Measurements from ENCODE around the gene ENAM. TPM values are rescaled to one million over a fixed set of nuclear protein-coding genes. Genes with fewer than 3 reads are reported as not detected.

The ENAM gene, protein sequence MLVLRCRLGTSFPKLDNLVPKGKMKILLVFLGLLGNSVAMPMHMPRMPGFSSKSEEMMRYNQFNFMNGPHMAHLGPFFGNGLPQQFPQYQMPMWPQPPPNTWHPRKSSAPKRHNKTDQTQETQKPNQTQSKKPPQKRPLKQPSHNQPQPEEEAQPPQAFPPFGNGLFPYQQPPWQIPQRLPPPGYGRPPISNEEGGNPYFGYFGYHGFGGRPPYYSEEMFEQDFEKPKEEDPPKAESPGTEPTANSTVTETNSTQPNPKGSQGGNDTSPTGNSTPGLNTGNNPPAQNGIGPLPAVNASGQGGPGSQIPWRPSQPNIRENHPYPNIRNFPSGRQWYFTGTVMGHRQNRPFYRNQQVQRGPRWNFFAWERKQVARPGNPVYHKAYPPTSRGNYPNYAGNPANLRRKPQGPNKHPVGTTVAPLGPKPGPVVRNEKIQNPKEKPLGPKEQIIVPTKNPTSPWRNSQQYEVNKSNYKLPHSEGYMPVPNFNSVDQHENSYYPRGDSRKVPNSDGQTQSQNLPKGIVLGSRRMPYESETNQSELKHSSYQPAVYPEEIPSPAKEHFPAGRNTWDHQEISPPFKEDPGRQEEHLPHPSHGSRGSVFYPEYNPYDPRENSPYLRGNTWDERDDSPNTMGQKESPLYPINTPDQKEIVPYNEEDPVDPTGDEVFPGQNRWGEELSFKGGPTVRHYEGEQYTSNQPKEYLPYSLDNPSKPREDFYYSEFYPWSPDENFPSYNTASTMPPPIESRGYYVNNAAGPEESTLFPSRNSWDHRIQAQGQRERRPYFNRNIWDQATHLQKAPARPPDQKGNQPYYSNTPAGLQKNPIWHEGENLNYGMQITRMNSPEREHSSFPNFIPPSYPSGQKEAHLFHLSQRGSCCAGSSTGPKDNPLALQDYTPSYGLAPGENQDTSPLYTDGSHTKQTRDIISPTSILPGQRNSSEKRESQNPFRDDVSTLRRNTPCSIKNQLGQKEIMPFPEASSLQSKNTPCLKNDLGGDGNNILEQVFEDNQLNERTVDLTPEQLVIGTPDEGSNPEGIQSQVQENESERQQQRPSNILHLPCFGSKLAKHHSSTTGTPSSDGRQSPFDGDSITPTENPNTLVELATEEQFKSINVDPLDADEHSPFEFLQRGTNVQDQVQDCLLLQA
- total RNA-seq (2014; rRNA removed; shearing (Covaris generic)) (not detected in 2 replicates), polyA plus RNA-seq (2016; fragmentation: Nextera tagmentation; extraction: Ambion mirVana) (not detected in 2 replicates)
- long read RNA-seq: 0 reads

DNA sequence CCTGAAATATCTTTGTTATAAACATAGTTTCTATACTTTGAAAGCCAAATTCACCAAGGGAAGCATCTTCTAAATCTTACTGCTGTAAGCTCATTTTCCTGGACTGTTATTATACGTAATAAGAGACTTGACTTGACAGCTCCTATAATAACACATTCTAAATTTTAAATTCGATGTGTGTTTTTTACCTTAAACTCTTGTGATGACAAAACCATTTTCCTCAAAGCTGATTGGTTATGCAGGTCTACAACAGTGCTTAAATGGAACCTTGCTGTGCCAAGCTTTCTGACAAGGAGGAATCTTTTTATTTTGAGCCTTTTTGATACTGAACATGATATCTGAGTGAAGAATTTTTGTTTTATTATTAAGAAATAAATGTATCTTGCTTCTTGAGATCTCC, at the start of gene ENAM:
Gene ENAM (plus strand): TSS at position 301 of the 400 bp plus-strand sequence. CDS start 757 bp downstream, outside the sequence.
- H2AFZ ChIP-seq: peak within 1 kb of the TSS; percentile 29; the same call in 1 of the 2 replicates
- no peak within 1 kb of the TSS for H3K27ac ChIP-seq (ENCODE audit: low read depth)
- no peak for TF ChIP-seq STAT1 (IDR thresholded peaks at IDR 0.05; ENCODE audit: unreplicated experiment)
- TF ChIP-seq, protein P1, sequence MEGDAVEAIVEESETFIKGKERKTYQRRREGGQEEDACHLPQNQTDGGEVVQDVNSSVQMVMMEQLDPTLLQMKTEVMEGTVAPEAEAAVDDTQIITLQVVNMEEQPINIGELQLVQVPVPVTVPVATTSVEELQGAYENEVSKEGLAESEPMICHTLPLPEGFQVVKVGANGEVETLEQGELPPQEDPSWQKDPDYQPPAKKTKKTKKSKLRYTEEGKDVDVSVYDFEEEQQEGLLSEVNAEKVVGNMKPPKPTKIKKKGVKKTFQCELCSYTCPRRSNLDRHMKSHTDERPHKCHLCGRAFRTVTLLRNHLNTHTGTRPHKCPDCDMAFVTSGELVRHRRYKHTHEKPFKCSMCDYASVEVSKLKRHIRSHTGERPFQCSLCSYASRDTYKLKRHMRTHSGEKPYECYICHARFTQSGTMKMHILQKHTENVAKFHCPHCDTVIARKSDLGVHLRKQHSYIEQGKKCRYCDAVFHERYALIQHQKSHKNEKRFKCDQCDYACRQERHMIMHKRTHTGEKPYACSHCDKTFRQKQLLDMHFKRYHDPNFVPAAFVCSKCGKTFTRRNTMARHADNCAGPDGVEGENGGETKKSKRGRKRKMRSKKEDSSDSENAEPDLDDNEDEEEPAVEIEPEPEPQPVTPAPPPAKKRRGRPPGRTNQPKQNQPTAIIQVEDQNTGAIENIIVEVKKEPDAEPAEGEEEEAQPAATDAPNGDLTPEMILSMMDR (conservative IDR thresholded peaks at IDR 0.05; ENCODE audit: low read depth in 2 of 2): no peak
- TF ChIP-seq ZNF331 (CRISPR knock-in tag; IDR thresholded peaks at IDR 0.05; ENCODE audit: low read depth): no peak
- TF ChIP-seq ZNF114 (CRISPR knock-in tag; IDR thresholded peaks at IDR 0.05): no peak
- no peak for TF ChIP-seq EZH2phosphoT487 (IDR thresholded peaks at IDR 0.05; ENCODE audit: unreplicated experiment)
- TF ChIP-seq, protein P2, sequence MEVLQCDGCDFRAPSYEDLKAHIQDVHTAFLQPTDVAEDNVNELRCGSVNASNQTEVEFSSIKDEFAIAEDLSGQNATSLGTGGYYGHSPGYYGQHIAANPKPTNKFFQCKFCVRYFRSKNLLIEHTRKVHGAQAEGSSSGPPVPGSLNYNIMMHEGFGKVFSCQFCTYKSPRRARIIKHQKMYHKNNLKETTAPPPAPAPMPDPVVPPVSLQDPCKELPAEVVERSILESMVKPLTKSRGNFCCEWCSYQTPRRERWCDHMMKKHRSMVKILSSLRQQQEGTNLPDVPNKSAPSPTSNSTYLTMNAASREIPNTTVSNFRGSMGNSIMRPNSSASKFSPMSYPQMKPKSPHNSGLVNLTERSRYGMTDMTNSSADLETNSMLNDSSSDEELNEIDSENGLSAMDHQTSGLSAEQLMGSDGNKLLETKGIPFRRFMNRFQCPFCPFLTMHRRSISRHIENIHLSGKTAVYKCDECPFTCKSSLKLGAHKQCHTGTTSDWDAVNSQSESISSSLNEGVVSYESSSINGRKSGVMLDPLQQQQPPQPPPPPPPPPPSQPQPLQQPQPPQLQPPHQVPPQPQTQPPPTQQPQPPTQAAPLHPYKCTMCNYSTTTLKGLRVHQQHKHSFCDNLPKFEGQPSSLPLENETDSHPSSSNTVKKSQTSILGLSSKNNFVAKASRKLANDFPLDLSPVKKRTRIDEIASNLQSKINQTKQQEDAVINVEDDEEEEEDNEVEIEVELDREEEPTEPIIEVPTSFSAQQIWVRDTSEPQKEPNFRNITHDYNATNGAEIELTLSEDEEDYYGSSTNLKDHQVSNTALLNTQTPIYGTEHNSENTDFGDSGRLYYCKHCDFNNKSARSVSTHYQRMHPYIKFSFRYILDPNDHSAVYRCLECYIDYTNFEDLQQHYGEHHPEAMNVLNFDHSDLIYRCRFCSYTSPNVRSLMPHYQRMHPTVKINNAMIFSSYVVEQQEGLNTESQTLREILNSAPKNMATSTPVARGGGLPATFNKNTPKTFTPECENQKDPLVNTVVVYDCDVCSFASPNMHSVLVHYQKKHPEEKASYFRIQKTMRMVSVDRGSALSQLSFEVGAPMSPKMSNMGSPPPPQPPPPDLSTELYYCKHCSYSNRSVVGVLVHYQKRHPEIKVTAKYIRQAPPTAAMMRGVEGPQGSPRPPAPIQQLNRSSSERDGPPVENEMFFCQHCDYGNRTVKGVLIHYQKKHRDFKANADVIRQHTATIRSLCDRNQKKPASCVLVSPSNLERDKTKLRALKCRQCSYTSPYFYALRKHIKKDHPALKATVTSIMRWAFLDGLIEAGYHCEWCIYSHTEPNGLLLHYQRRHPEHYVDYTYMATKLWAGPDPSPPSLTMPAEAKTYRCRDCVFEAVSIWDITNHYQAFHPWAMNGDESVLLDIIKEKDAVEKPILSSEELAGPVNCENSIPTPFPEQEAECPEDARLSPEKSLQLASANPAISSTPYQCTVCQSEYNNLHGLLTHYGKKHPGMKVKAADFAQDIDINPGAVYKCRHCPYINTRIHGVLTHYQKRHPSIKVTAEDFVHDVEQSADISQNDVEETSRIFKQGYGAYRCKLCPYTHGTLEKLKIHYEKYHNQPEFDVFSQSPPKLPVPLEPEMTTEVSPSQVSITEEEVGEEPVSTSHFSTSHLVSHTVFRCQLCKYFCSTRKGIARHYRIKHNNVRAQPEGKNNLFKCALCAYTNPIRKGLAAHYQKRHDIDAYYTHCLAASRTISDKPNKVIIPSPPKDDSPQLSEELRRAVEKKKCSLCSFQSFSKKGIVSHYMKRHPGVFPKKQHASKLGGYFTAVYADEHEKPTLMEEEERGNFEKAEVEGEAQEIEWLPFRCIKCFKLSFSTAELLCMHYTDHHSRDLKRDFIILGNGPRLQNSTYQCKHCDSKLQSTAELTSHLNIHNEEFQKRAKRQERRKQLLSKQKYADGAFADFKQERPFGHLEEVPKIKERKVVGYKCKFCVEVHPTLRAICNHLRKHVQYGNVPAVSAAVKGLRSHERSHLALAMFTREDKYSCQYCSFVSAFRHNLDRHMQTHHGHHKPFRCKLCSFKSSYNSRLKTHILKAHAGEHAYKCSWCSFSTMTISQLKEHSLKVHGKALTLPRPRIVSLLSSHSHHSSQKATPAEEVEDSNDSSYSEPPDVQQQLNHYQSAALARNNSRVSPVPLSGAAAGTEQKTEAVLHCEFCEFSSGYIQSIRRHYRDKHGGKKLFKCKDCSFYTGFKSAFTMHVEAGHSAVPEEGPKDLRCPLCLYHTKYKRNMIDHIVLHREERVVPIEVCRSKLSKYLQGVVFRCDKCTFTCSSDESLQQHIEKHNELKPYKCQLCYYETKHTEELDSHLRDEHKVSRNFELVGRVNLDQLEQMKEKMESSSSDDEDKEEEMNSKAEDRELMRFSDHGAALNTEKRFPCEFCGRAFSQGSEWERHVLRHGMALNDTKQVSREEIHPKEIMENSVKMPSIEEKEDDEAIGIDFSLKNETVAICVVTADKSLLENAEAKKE (CRISPR knock-in tag; IDR thresholded peaks at IDR 0.05): no peak
- TF ChIP-seq POLR2AphosphoS5 (IDR thresholded peaks at IDR 0.05; ENCODE audit: low read depth): no peak
- TF ChIP-seq NANOG (IDR thresholded peaks at IDR 0.05; ENCODE audit: borderline replicate concordance): no peak
- TF ChIP-seq, protein P3, sequence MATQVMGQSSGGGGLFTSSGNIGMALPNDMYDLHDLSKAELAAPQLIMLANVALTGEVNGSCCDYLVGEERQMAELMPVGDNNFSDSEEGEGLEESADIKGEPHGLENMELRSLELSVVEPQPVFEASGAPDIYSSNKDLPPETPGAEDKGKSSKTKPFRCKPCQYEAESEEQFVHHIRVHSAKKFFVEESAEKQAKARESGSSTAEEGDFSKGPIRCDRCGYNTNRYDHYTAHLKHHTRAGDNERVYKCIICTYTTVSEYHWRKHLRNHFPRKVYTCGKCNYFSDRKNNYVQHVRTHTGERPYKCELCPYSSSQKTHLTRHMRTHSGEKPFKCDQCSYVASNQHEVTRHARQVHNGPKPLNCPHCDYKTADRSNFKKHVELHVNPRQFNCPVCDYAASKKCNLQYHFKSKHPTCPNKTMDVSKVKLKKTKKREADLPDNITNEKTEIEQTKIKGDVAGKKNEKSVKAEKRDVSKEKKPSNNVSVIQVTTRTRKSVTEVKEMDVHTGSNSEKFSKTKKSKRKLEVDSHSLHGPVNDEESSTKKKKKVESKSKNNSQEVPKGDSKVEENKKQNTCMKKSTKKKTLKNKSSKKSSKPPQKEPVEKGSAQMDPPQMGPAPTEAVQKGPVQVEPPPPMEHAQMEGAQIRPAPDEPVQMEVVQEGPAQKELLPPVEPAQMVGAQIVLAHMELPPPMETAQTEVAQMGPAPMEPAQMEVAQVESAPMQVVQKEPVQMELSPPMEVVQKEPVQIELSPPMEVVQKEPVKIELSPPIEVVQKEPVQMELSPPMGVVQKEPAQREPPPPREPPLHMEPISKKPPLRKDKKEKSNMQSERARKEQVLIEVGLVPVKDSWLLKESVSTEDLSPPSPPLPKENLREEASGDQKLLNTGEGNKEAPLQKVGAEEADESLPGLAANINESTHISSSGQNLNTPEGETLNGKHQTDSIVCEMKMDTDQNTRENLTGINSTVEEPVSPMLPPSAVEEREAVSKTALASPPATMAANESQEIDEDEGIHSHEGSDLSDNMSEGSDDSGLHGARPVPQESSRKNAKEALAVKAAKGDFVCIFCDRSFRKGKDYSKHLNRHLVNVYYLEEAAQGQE (IDR thresholded peaks at IDR 0.05; ENCODE audit: unreplicated experiment): no peak
- TF ChIP-seq, protein P4, sequence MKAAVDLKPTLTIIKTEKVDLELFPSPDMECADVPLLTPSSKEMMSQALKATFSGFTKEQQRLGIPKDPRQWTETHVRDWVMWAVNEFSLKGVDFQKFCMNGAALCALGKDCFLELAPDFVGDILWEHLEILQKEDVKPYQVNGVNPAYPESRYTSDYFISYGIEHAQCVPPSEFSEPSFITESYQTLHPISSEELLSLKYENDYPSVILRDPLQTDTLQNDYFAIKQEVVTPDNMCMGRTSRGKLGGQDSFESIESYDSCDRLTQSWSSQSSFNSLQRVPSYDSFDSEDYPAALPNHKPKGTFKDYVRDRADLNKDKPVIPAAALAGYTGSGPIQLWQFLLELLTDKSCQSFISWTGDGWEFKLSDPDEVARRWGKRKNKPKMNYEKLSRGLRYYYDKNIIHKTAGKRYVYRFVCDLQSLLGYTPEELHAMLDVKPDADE (IDR thresholded peaks at IDR 0.05): no peak

More for the DNA sequence above, at the start of gene ENAM:
- Histone ChIP-seq H3F3A (replicated peaks; ENCODE audit: low read depth) (no peaks in the 10 kb centered on the region), H4K20me1 (replicated peaks; ENCODE audit: insufficient read depth) (no peaks in the 10 kb centered on the region), H3K27me3 (ENCODE audit: insufficient read depth) (no peaks in the 10 kb centered on the region), H3K9me2 (ENCODE audit: insufficient read depth) (no peaks in the 10 kb centered on the region), H3K36me3 (ENCODE audit: insufficient read depth) (no peaks in the 10 kb centered on the region), H3K4me2 (no peak within 1 kb of the TSS), H3K79me2 (replicated peaks; ENCODE audit: insufficient read depth) (no peaks in the 10 kb centered on the region), H3K4me1 (ENCODE audit: insufficient read depth) (no peaks in the 10 kb centered on the region; the same call in 1 of the 2 replicates), H3K4me3 (no peak within 1 kb of the TSS)
- H3K4me1 Mint-ChIP-seq: no peaks in the 10 kb centered on the region; the same call in 2 of the 3 replicates
- ATAC-seq (no peak), DNase-seq (ENCODE audit: low spot score) (no peak)
- no peak within 1 kb of the TSS for H3K27ac Mint-ChIP-seq
- peaks cover 3% of the 10 kb centered on the region for H3K27me3 Mint-ChIP-seq (ENCODE audit: insufficient read depth, low read depth, poor library complexity)
- H3K36me3 Mint-ChIP-seq (ENCODE audit: low read depth): no peaks in the 10 kb centered on the region
- no peaks in the 10 kb centered on the region for H3K9me3 Mint-ChIP-seq
- no peak within 1 kb of the TSS for H3K4me3 Mint-ChIP-seq
